Hair follicular keratinocyte (primary cell): ENCODE results near the gene RNF113B. TPM values are rescaled to one million over a fixed set of nuclear protein-coding genes. Genes with fewer than 3 reads are reported as not detected.

Experiments used
- total RNA-seq: library from RNA; depleted of rRNA; stranded (reverse); fragments of >200 nt; gene quantifications from 2 replicates; pipeline ENCODE4 v1.2.3, GENCODE V29; 2015

RNF113B gene
- not detected in 2 replicates for total RNA-seq

DNA sequence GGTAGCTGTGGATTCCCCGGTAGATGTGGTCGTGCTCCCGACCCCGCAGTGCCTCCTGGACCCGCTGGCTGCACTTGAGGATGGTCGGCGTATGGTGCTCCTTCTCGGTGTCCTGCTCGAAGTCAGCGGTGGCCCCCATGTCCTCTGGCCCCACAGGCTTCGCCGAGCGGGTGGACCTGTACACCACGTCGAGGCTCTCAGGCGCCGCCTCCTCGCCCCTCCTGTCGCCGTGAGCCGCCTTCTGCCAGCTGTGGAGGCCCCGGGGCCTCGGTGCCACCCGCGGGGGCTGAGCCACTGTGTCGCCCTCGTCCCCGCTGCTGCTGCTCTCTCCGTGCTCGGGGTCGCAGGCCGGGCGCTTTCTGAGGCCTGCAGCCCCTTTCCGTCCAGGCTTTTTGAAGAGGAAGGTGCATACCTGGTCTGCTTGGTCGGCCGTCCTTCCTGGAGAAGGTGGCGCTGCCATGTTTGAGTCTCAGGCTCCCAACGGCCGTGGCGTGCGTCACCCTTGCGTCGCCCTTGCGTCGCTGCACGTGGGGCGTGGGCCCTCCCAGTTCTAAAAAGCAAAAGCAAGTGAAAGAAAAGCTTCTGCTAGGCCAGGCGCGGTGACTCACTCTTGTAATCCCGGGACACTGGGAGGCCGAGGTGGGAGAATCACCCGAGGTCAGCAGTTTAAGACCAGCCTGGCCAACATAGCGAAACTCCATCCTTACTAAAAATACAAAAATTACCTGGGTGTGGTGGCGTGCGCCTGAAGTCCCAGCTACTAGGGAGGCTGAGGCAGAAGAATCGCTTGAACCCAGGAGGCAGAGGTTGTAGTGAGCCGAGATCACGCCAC is at the start of gene RNF113B:
TSS of gene RNF113B (minus strand) at position 493 of the 832 bp plus-strand sequence. CDS start at position 460, 33 bp downstream.

DNA sequence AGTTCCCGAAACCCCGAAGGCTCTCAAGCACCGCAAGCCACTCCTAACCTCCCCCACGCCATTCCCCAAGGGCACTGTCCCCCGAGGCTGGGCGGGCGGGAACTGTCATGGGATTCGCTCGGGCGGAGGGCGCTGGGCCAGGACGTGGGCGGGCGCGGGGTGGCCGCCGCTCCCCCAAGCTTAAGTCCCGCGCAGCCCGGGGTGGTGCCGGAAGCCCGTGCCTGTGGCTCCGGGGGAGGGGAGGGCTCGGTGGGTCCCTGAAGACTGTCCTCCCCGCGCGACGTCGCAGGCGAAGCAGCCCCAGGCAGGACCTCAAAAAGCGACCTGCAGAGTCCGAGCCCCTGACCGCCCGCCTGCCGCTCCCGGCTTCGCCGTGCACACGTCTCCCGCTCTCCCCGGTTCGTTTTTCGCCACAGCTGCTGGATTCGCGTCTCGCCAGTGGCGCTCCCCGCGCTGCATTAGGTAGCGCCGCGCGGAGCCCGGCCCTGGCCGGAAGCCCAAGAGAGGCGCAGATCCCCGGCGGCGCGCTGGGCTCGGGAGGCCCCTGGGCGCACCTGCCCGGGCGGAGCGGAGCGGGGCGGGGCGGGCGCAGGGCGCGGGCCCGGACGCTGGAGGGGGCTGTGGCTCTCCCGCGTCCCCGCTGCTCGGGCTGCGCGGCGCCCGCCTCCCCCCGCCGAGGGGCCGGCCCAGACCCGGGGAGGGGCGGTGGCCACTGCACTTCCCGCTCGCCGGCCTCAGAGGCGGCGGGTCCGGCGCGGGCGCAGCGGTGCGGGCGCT is 34.5 kb downstream of the RNF113B start, which contains the start of gene FARP1:
TSS of gene FARP1 (plus strand) at position 715 of the 777 bp plus-strand sequence. CDS start 70,149 bp downstream, outside the sequence.

Other genes with a start within 250 kb of the RNF113B start
- 116 and 122 TPM in 2 replicates for gene IPO5, start 223.6 kb downstream of the RNF113B start, total RNA-seq
- 11.2 and 19.3 TPM in 2 replicates for gene FARP1, start 34.2 kb downstream of the RNF113B start, total RNA-seq